Ammon's horn (tissue), 1 donor: Measurements from ENCODE around the gene WDR83.

Experiments
- DNase-seq: peaks from one replicate; pipeline ENCODE4 v3.0.0-alpha.2; 2016; ENCODE audit warnings: low spot score

WDR83 gene

GRCh38 chr19:12715102-12715501 is 48.5 kb downstream of the WDR83 start:
- DNase-seq = no peak

GRCh38 chr19:12715929-12716328 is 49.3 kb downstream of the WDR83 start:
- DNase-seq = no peak

GRCh38 chr19:12720296-12720695 is 53.7 kb downstream of the WDR83 start:
- DNase-seq = no peak

GRCh38 chr19:12720851-12721655 is 54.4 kb downstream of the WDR83 start:
- DNase-seq = no peak

DNA sequence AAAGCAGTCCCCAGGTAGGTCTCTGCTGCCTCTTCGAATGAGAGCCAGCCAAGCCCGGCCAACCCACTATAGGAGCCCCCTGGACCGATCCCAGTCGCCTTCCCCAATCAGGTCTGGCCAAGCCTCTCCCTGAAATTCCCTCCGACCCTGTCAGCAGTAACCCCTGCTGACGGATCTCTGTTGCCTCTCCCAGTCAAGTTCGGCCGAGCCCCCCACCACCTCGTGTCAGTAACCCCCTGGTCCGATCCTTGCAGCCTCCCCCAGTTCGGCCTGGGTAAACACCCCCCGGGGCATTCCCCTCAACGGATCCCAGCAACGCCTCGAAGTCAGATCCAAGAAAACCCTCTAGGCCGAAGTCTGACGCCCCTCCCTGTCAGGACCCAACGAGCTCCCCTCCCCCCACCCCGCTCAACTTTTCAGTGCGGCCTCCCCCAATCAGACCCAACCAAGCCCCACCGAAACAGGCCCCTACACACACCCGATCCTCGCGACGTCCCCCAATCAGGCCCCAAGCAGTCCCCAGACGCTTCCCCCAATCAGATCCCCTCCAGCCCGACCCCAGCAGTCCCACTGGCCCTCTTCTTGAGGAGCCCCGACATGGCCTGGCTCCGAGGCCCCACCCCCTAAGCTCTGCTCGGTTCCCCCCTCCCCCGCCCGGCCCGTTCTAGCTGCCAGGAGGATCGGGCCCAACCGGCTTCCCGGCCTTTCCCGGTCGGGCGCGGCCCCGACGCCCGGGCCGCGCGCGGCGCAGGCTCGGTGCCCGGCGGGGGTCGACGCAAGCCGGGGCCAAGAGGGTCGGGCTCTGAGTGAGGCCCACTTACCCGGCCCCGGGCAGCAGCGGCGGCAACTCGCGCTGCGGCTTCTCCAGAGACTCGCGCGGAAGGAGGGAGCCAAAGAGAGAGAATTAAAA is 55.3 kb downstream of the WDR83 start:
- peak; percentile 49 for DNase-seq

DNA sequence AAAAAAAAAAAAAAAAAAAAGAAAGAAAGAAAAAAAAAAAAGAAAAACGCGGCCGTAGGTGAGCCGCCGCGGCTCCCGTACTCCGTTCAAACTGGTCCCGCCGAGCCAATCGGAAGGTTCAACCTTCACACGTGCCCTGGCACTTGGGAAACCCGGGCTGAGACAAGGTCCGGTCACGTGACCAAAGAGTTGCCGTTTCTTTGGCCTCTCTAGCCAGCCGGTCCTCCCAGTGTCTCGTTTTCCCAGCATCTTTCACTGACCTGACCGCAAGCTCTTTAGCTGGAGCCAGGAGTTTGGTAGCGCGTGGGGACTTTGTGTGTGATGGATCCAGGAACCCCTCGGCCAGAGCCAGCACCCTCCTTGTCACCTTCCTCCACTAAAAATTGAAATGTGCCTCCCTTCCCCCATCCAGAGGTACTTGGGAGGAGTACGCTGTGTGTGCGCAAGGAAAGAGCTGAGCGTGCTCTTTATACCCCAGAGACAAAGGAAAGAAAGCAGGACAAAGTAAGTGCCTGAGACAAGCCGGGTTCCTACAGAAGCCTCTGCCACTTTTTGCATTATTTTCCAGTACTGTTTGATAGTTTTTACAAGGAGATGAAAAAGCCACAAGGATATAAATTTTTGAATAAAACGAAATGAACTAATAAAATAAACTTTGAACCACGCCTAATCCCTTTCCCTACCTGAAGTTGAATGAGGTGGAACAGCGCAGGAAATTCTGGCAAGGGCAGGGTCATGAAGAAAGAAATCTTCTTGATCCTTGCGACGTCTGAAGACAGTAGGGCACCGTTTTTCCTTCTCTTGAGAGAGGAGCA is 56.2 kb downstream of the WDR83 start:
- peak; percentile 98 for DNase-seq

DNA sequence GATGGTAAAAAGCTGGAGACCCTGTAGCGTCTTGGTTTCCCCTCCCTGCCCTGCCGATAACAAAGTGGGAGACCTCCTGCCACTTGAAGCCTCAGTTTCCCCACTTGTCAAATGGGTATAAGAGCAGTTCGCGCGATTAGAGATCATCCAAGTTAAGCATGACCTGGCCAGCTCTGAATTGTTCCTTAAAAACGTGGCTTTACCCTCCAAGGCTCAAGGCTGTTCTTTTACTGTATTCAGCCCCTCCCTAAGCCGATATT is 56.7 kb downstream of the WDR83 start:
- DNase-seq = no peak

DNA sequence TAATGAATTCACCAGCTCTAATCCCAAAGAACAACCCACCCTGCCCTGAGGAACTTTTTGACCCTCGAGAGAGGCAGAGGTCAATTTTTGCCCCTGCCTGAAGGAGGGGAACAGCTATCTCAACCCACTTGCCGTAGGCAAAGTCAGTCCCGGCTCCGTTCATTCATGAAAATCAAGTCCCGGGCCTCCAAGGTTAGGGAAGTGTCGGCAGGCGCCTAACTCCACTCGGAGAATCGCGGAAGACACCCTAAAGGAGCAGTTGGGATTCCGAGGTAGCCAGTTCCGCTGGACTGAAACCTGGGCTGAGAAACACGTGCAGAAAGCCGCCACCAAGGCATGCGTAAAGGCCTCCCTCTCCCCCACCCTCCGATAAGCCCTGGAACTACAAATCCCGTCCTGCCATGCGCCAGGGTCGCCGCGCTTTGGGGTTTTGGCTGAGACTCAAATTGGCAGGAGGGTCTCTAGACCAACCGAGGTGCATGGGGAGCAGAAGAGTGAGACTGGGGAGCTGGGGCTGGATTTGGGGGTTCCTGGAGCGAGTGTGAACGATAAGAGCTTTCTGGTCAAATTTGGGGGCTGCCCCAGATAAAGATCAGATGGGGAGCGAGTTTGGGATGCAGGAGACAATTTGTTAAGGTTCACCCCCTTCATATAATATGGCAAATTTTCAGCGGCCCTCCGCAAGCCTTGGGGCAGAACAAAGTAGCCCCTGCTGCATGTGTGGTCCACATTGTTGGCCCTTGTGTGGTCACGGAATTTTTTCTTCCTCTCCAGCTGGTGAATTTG is 57.2 kb downstream of the WDR83 start, which contains the start of gene TNPO2:
TNPO2 (minus strand) TSS at position 292 of the 786 bp plus-strand sequence. CDS start 2,955 bp downstream, outside the sequence.
- peak; percentile 73 for DNase-seq
